Measurements from ENCODE around the gene PHF14. TPM values are rescaled to one million over a fixed set of nuclear protein-coding genes. Genes with fewer than 3 reads are reported as not detected.

PHF14 gene
- total RNA-seq, 1 donor: 27.7 TPM

DNA sequence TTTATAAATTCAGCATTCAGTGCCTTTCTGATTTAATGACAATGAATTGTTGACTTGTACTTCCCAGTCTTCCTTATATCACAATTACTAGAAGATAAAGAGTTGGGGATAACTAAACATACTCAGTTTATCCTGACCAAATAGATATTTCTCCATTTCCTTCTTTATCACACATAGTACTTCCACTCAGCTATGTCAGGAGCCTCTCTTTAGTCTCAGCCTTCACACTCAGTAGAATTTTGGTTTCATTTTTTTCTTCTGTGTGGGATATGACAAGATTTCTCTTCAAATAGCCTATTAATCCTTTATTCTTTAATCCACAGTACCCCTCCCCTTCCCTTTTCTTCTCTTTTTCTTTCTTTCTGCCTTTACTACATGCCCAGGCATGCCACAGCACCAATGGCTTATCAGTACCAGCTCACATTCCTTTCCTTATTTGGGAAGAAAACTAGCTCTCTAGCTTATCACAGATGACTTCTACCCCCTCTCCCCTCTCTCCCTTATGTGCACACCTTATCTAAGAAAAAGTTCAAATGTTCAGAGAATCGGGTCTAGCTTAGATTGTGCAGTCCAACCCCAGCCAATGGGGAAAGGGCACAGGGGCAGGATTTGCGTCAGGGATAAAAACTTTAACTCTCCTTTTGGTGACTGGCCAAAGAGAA lies 109.0 kb downstream of the PHF14 start:
- DNase-seq (ENCODE audit: low read depth in 2 of 3, low spot score in 2 of 3): no peak

DNA sequence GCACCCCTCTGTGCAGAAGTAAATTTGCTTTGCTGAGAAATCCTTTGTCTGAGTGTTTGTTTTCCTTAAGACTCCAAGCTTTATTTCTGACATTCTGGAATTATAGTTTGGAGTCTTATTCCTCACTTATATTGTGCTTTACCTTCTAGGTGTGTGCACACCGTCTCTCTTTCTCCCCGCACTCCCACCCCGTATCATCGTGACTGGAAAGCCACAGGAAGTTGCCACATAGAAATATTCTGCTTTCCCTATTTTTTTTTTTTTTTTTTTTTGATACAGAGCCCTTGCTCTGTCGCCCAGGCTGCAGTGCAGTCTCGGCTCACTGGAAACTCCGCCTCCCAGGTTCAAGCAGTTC lies 109.5 kb downstream of the PHF14 start:
- no peak for DNase-seq (ENCODE audit: low read depth in 2 of 3, low spot score in 2 of 3)

DNA sequence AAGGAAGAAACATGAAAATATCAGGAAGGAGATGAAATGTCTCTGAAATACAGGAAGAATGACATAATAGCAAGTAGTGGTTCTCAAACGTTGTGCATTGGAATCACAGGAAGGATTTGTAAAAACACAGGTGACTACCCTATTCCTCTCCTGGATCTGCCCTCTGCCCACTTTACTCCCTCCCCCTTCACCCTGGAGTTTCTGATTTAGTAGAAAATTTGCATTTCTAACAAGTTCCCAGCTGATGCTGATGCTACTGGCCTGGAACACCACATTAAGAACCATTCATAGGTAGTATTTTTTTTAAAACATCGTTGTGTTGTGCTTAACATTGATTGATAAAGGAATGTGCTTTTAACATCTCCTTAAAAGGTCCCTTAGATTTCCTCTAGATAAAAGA lies 130.9 kb downstream of the PHF14 start:
- DNase-seq (ENCODE audit: low read depth in 2 of 3, low spot score in 2 of 3): no peak

DNA sequence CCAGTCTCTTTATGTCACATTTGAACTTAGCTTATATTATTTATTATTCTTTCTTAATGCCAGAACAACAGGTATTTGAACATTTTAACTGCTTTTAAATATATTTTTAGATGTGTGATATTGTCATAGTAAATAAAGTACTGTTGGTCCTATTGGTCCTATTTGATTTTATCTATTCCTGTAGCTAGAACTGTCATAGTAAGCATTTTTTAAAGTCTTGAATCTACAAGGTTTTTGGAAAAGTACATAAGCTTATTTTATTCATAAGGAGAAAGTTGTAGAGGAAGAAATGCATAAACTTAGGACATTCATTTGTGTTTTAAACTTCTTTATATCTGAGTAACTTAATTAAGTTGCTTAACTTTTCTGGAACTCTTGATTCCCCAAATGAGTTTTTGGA lies 136.0 kb downstream of the PHF14 start:
- no peak for DNase-seq (ENCODE audit: low read depth in 2 of 3, low spot score in 2 of 3)

DNA sequence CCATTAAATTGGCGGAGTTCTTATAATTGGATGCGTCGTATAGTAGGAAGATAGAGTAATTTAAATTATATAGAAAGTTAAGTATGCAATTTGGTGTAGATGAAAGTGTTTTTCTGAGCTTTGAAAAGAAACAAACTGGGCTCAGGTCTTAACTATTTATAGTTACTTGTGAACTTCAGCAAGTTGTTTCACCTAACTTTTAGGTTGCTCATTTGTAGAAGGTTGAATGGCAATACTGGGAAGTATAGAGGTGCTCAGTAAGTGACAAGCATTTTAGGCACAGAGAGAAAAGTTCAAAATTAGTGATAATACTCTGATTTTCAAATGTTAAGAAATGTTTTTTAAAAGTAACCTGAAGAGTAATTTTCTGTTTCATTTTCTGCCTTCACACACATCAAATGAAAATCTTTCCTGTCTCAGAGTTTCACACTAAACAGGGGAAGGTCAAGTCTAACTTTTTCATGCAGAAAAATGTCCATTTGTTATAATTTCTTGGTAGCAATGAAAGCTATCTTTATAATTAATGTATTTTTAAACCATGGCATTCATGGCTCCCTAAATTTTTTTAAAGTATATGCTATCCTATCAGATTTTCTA lies 146.5 kb downstream of the PHF14 start:
- no peak for DNase-seq (ENCODE audit: low read depth in 2 of 3, low spot score in 2 of 3)

DNA sequence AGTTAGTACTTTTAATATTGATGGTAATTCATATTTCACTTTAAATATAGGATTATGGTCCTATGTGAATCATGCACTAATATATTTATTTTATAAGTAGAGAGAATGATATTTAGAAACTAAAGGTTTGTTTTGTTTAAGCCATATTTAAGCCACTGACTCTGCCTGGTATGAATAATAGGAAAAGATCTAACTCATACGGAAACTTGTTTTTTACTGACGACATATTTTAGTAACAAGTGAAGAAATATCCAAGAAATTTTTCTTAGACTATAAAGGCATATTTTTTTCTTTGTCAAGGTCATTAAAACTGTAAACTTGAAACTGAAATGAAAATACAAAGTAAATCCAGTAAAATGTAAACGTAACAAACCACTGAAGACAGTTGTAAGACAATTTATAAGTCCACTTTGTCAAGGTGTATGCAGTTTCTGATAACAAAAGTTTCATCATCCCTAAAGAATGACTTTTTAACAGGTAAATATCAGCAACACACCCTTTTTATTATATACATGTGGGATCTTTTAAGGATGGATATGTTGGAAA lies 147.1 kb downstream of the PHF14 start:
- no peak for DNase-seq (ENCODE audit: low read depth in 2 of 3, low spot score in 2 of 3)

DNA sequence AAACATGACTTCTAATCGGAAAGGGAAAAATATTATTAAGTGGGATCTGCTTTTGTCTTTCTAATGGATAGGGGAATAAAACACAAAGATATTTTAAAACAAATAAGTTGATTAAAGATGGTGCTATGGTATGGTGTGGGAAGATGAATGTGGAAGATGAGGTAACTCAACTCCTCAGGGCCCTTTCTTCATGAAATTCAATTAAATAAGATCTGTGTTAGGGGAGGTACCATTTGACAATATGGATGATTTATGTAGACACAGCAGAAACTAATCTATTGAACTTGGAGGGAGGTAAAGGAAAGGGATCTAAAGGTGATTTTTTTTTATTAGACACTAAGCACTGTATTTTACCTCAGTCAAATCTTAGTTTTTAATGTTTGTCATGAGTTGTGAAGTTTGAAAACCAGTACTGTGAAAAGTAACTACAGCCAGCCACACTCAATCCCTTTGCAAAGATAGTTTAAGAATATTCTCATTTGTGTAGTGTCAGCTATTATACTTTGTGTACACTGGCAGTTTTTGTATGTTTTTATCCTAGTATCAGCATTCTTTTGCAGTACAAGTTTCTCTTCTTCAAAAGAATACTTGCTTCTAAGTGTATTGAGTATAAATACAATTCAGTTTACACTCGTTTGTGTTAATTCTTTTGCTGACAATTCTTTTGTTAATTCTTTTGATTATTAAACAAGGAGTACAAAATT lies 151.3 kb downstream of the PHF14 start:
- no peak for DNase-seq (ENCODE audit: low read depth in 2 of 3, low spot score in 2 of 3)

DNA sequence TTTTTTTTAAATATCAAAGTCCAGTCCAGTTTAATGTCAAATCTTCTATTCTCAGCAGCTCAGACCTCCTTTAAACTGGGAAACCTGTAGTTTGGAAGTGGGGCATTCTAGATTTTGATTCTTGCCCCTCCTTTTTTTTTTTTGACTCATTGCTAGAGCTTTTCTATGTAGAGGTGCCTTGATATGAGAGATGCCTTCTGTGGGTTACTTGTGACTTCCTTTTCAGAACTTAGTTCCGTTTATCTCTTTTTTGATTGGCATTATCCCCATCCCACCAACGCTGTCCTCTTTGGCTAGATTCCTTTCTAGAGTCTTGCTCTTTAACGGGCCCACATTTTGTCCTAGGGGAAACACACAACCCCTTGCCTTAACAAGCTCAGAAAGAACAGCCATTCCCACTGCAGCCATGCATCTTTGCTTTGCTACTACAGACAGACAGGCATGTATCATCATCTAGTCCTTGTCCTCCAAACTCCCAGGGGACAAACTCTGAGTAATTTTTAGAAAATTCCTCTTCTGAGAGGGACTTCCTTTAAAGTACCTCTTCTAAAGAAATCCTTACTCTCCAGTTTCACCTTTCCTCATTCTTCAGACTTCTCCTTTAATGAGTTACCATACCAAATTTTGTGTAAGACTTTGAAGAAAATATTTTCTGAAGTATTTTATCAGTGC lies 153.6 kb downstream of the PHF14 start:
- no peak for DNase-seq (ENCODE audit: low read depth in 2 of 3, low spot score in 2 of 3)

DNA sequence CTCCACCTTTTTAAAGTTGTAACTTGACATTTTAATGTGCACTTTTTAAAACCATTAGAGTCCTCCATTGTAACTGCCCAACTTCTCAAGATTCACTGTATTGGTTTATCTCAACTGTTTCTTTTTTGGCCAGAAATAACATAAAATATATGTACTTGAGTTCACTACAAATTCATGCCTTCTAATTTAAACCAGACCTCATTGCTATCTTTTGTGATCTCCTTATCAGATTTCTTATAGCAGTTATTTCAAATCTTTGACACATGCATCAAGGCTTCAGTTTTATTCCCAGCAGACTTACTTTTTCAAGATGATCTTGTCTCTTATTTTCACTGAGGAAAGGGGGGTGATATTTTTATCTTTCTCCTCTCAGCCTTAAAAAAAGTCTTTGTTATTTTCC lies 154.3 kb downstream of the PHF14 start:
- no peak for DNase-seq (ENCODE audit: low read depth in 2 of 3, low spot score in 2 of 3)

DNA sequence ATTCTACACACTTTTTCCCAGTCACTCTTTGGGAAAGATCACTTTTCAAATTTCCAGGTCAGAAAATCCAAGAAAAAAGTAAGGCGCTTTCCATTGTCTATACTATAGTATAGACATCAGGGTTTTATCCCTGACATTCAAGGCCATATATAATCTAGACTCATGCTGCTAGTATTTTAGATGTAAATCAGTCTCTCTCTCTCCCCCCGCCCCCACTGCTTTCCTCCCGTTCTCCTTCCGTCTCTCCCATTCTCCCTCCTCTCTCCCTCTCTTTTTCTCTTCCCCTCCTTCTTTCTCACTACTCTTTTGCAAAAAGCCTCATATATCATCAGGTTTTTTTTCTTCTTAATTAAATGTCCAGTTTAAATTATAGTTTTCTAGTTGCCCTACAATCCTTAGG lies 154.8 kb downstream of the PHF14 start:
- no peak for DNase-seq (ENCODE audit: low read depth in 2 of 3, low spot score in 2 of 3)

DNA sequence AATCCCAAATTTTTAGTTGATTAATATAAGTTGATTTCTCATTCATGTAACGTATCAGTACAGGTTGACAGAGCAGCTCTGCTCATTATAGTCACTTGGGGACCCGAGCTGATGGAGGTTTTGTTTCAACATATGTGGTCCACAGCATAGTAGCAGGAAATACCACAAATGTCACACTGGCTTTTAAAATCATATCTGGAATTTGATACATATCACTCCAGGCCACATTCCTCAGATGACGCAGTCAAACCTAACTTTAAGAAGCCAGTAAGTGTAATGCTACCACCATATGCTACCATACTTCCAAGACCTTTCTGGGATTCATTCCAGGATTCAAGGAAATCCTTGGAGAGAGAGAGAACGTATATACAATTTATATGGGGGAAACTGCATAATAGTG lies 156.3 kb downstream of the PHF14 start:
- DNase-seq (ENCODE audit: low read depth in 2 of 3, low spot score in 2 of 3): no peak

DNA sequence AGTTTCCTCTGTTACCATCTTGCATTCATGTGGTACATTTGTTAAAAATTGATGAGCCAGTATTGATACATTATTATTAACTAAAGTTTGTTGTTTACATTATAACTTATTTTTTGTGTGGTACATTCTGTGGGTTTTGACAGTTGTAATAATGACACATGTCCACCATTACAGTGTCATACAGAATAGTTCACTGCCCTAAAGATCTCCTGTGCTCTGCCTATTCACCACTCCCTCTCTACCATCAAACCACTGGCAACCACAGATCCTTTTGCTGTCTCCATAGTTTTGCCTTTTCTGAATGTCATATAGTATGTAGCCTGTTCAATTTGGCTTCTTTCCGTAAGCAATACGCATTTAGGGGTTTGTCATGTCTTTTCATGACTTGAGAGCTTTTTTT lies 156.9 kb downstream of the PHF14 start:
- no peak for DNase-seq (ENCODE audit: low read depth in 2 of 3, low spot score in 2 of 3)

DNA sequence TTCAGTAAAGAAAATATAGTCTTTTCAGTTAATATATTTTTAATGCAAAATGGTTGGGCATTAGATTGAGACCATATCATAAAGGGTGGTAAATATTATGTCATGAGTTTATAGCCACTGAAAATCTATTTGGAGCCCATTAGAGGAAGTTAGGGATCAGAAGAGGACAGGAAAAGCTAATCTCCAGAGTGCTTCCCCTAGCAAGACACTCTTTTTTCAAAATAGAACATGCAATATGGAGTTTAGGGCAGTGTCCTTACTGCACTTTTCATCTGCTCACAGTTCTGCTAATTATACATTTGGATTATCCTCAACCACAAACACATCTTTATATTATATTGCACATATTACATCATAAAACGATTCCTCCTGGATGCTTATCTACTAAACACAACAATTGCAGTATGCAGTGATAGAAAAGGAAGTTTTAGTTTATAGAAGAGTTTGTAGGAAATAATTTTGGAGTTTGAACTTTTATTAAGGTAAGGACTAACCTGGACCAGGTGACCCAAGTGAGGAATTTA lies 159.8 kb downstream of the PHF14 start:
- no peak for DNase-seq (ENCODE audit: low read depth in 2 of 3, low spot score in 2 of 3)

DNA sequence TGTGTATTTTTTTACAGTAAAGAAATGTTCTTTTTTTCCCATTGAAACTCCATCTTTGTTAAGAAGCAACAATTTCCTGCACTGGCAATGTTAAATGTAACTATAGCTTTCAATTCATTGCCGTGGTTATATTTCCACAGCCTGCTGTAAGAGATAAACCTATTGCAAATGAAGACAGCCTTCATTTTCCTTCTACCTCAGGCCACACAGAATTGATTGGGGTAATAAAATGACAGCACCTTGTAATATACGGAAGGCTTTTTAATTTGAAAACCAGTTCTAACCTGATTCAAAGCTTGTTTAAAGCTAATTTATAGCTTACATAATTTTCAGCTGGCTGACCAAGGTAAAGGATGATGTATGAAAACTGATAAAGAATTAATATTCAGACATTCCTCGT lies 161.9 kb downstream of the PHF14 start:
- no peak for DNase-seq (ENCODE audit: low read depth in 2 of 3, low spot score in 2 of 3)

DNA sequence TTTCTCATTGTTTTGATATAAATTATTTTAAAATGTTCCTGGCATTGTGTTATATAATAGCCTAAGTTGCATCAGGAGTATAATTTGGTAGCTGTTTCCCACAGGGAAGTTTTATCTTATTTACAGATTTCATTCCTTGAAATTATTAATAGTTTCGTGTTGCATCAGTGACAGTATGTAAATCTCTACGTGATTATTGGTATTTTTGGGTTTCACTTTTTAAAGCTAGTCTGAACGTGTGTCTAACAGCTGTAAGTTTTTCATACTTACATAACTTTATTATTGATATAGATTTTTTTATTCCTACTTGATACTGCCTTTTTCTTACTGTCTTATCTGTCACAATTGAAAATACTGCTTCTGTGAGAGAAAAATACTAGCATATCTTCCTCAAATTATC lies 167.9 kb downstream of the PHF14 start:
- no peak for DNase-seq (ENCODE audit: low read depth in 2 of 3, low spot score in 2 of 3)

DNA sequence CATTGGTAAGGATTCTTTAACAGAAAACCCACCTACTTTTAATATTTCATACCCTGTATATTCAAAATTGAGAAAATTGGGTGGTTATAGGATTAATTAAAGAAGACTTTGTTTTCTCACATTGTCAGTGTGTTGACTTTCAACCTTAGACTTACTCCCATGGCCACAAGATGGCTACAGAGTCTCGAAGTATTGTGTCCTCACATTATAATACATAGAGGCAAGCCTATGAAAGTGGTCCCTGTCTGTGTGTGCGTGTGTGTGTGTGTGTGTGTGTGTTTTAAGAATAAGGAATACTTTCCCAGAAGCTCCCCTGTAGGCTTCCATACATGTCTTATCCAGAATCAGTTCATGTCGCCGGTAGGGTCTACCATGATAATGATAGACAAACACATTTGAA lies 180.0 kb downstream of the PHF14 start:
- DNase-seq (ENCODE audit: low read depth in 2 of 3, low spot score in 2 of 3): no peak

DNA sequence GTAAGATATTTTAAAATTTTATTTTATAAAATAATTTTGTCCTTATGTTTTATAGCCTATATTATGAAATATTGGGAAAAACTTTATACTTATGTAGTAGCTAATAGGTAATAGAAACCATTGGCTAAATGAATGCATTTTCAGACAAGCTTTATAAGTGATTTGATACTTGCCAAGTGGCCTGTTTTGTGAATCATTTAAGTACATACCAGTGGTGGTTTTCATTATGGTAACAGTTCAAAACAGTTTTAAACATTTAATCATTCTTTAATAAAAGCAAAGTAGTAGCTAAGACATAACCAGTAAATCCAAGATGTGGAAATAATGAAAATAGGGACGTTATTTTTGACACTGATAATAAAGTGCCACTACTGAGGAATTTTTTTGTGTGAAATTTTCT lies 182.2 kb downstream of the PHF14 start:
- no peak for DNase-seq (ENCODE audit: low read depth in 2 of 3, low spot score in 2 of 3)

DNA sequence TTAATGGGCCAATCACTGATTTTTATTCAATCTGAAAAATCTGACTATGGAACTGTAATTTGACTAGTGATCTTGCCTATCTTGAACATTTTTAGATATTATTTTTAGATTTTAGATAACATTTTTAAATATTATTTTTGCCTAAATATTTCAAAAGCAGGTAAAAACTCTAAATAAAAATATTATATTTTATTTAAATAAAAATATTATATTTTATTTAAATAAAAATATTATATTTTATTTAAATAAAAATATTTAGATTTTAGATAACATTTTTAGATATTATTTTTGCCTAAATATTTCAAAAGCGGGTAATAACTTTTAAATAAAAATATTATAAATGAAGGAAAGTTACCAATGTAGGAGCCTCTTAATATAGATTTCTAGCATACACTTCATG lies 187.8 kb downstream of the PHF14 start:
- DNase-seq (ENCODE audit: low read depth in 2 of 3, low spot score in 2 of 3): no peak

DNA sequence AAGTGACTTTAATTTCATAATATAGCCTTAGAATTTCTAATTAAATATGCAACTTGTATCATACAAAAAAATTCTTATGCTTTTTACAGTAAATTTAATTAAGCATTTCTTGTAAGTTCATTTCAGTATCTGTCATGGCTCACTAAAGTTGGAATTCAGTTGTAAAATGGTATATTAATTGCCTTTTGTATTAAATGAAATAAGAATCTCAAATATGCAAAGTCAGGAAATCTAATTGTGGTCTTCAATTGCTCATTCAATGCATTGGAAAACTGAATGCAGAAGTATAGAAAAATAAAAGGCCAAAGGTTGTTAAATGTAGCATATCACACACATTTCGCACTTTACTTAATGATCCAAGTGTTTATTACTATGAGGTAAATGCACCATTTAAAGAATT lies 189.5 kb downstream of the PHF14 start:
- DNase-seq (ENCODE audit: low read depth in 2 of 3, low spot score in 2 of 3): no peak

DNA sequence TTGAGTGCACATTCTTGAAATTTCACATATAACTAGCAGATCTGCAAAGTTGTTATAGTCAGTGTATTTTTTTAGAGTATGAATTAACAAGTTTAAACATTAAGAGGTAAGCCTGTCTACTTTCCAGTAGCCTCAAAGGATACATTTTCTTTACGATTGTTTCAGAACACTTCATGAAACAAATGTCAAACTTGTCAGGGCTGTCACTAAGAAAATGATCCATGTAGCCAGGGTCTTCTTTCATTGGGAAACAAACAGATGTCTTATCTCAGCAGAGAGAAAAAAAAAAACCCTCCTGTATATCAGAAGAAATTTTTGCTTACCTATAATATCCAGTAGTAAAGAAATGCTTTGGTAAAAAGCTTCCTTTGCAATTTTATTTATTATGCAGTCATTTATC lies 192.4 kb downstream of the PHF14 start:
- DNase-seq (ENCODE audit: low read depth in 2 of 3, low spot score in 2 of 3): no peak

DNA sequence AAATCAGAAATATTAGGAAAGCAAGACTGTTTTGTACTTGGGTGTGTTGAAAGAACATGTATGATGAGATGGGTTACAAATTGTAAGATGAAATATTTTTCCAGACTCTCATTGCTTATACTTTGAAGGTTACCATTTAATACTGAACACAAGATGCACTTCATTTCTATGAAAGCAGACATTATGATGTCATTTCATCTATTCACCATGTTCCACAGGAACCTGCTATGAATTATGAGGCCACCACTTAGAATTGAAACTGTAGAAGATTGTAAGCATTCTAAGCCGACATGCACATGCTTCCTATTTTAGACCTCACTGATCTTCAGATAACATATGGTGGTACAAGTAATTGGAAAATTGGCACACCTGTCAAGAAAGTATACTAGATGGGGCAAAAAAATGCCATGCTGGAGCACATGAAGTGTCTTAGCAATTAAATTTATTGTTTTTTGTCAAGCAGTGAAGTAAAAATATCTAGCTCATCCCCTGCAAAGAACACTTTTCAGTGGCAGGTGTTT lies 195.0 kb downstream of the PHF14 start:
- peak in 1 of 3 donors; percentile 40 for DNase-seq (ENCODE audit: low read depth in 2 of 3, low spot score in 2 of 3)

Data from hematopoietic multipotent progenitor cell (in vitro differentiated cells).